ENCODE measurements around the gene CCNL1.
"Not testable (repeated sequence)": the region's sequence is repeated elsewhere in the genome, so short reads cannot be mapped to it uniquely, and the experiment has no call there.

Gene CCNL1

GRCh38 chr3:157104521-157104920 lies 55.4 kb downstream of the CCNL1 start:
- no peak overlapping the region for H3K27ac ChIP-seq
- TF ChIP-seq, protein P1, sequence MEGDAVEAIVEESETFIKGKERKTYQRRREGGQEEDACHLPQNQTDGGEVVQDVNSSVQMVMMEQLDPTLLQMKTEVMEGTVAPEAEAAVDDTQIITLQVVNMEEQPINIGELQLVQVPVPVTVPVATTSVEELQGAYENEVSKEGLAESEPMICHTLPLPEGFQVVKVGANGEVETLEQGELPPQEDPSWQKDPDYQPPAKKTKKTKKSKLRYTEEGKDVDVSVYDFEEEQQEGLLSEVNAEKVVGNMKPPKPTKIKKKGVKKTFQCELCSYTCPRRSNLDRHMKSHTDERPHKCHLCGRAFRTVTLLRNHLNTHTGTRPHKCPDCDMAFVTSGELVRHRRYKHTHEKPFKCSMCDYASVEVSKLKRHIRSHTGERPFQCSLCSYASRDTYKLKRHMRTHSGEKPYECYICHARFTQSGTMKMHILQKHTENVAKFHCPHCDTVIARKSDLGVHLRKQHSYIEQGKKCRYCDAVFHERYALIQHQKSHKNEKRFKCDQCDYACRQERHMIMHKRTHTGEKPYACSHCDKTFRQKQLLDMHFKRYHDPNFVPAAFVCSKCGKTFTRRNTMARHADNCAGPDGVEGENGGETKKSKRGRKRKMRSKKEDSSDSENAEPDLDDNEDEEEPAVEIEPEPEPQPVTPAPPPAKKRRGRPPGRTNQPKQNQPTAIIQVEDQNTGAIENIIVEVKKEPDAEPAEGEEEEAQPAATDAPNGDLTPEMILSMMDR (conservative IDR thresholded peaks at IDR 0.05) = no peak
- TF ChIP-seq ZFX (IDR thresholded peaks at IDR 0.05) = no peak

GRCh38 chr3:157103860-157104259 lies 56.1 kb downstream of the CCNL1 start:
- H3K27ac ChIP-seq = no peak overlapping the region
- no peak for TF ChIP-seq ZFX (IDR thresholded peaks at IDR 0.05)
- TF ChIP-seq, protein P1 (conservative IDR thresholded peaks at IDR 0.05) = no peak

- TF ChIP-seq ZFX (IDR thresholded peaks at IDR 0.05) = no peak
- TF ChIP-seq, protein P1 (conservative IDR thresholded peaks at IDR 0.05) = no peak
- no peak overlapping the region for H3K27ac ChIP-seq
Measured at GRCh38 chr3:157103280-157103679, 56.7 kb downstream of the CCNL1 start.

DNA sequence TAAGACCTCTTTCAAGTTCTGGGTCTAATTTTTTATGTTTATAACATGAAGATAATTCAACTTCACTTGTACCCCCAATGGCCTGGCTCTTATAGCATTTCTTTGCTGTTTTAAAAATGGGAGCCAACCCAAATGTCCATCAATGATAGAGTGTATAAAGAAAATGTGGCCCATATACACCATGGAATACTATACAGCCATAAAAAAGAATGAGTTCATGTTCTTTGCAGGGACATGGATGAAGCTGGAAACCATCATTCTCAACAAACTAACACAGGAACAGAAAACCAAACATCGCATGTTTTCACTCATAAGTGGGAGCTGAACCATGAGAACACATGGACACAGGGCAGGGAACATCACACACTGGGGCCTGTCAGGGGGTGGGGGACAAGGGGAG lies 57.4 kb downstream of the CCNL1 start:
- H3K27ac ChIP-seq = not testable (repeated sequence)

DNA sequence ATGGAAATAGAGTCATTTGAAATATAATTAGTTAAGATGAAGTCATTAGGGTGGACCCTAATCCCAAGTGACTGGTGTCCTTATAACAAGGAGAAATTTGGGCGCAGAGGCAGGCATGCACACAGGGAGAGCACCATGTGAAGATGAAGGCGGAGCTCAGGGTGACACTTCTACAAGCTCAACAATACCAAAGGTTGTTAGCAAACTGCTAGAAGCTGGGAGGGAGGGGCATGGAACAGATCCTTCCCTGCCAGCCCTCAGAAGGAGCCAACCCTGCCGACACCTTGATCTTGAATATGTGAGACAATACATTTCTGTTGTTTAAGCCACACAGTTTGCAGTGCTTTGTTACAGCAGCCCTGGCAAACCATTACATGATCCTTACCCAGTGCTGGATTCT lies 57.8 kb downstream of the CCNL1 start:
- TF ChIP-seq, protein P1 (conservative IDR thresholded peaks at IDR 0.05) = no peak
- no peak for TF ChIP-seq ZFX (IDR thresholded peaks at IDR 0.05)
- H3K27ac ChIP-seq = no peak overlapping the region

GRCh38 chr3:157101486-157101885 lies 58.5 kb downstream of the CCNL1 start:
- no peak overlapping the region for H3K27ac ChIP-seq
- no peak for TF ChIP-seq ZFX (IDR thresholded peaks at IDR 0.05)
- TF ChIP-seq, protein P1 (conservative IDR thresholded peaks at IDR 0.05) = no peak

- no peak overlapping the region for H3K27ac ChIP-seq
- no peak for TF ChIP-seq ZFX (IDR thresholded peaks at IDR 0.05)
- TF ChIP-seq, protein P1 (conservative IDR thresholded peaks at IDR 0.05) = no peak
Measured at GRCh38 chr3:157100608-157101396, 59.1 kb downstream of the CCNL1 start.

DNA sequence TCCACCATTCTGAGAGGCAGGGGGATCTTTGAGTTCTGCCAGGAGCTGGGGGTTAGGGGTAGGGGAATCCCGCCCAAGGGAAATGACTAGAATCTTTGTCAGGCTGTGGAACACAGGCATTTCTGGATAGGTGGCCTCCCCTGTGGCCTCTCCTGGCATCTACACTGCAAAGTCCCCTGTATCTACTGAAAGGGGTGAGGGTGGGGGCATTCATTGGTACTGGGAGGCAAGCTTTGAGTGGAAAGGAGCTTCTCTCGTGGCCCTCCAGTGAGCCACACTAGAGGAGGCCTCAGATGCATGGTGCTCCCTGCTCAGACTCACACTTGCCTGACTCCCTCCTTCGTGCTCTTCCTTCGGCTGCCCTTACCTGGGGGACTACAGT lies 59.9 kb downstream of the CCNL1 start:
- H3K27ac ChIP-seq = no peak overlapping the region
- TF ChIP-seq, protein P1 (conservative IDR thresholded peaks at IDR 0.05) = no peak
- TF ChIP-seq ZFX (IDR thresholded peaks at IDR 0.05) = no peak
